Measurements from ENCODE around the gene PLA2G1B. TPM values are rescaled to one million over a fixed set of nuclear protein-coding genes. Genes with fewer than 3 reads are reported as not detected.

PLA2G1B gene
- total RNA-seq, 2 experiments from 2014 or later = not detected

- H3K27ac Mint-ChIP-seq = no peak overlapping the region
- no peak for DNase-seq
Measured at GRCh38 chr12:120353556-120354317, 26.2 kb upstream of the PLA2G1B start.

GRCh38 chr12:120353136-120353535, 25.6 kb upstream of the PLA2G1B start:
- CTCF ChIA-PET = interaction anchor here (0.9 to 3.5 kb wide), 4 partner anchors 13 to 114 kb away, joined by 3 to 26 read pairs (median 5); no protein-coding TSS in a partner anchor
- H3K9me3 Mint-ChIP-seq = no peaks in the 10 kb centered on the region
- no peak overlapping the region for H3K4me3 Mint-ChIP-seq
- no peak overlapping the region for H3K27ac Mint-ChIP-seq
- H3K27me3 Mint-ChIP-seq (ENCODE audit: low read depth) = peaks cover 4% of the 10 kb centered on the region
- no peaks in the 10 kb centered on the region for H3K36me3 Mint-ChIP-seq (ENCODE audit: low read depth)
- no peak for DNase-seq
- intact Hi-C loops (cut with micrococcal nuclease) = no loop called here
- no peaks in the 10 kb centered on the region for H3K4me1 Mint-ChIP-seq (ENCODE audit: low read depth)

More at GRCh38 chr12:120353556-120354317, 26.2 kb upstream of the PLA2G1B start:
- no peaks in the 10 kb centered on the region for H3K4me1 Mint-ChIP-seq (ENCODE audit: low read depth)
- H3K27me3 Mint-ChIP-seq (ENCODE audit: low read depth) = peaks cover 6% of the 10 kb centered on the region
- no peak overlapping the region for H3K4me3 Mint-ChIP-seq
- CTCF ChIA-PET = interaction anchor here (0.9 to 3.5 kb wide), 4 partner anchors 12 to 113 kb away, joined by 3 to 26 read pairs (median 5); no protein-coding TSS in a partner anchor
- intact Hi-C loops (cut with micrococcal nuclease) = no loop called here
- H3K9me3 Mint-ChIP-seq = no peaks in the 10 kb centered on the region
- H3K36me3 Mint-ChIP-seq (ENCODE audit: low read depth) = no peaks in the 10 kb centered on the region

DNA sequence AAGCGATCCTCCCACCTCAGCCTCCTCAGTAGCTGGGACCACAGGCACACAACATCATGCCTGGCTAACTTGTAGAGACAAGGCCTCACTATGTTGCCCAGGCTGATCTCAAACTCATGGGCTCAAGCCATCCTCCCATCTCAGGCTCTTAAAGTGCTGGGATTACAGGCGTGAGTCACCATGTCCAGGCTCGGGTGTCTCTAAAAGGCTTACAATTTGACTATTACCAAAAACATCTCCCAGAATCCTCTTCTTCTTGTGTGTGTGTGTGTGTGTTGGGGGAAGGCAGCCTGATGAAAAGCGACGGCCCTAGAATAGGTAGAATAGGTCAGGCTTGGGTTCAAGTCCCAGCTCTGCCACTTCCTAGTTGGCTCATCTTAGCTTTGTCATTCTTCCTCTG, 24.5 kb upstream of the PLA2G1B start:
- intact Hi-C loops (cut with micrococcal nuclease) = no loop called here
- no peaks in the 10 kb centered on the region for H3K9me3 Mint-ChIP-seq
- H3K27me3 Mint-ChIP-seq (ENCODE audit: low read depth) = no peaks in the 10 kb centered on the region
- H3K27ac Mint-ChIP-seq = no peak overlapping the region
- DNase-seq = no peak
- H3K4me3 Mint-ChIP-seq = no peak overlapping the region
- H3K4me1 Mint-ChIP-seq (ENCODE audit: low read depth) = no peaks in the 10 kb centered on the region
- no peaks in the 10 kb centered on the region for H3K36me3 Mint-ChIP-seq (ENCODE audit: low read depth)
- CTCF ChIA-PET = interaction anchor here (0.8 kb wide), 1 partner anchor 13 kb away, joined by 4 read pairs; no protein-coding TSS in a partner anchor

- no peaks in the 10 kb centered on the region for H3K4me1 Mint-ChIP-seq (ENCODE audit: low read depth)
- no peak overlapping the region for H3K4me3 Mint-ChIP-seq
- H3K36me3 Mint-ChIP-seq (ENCODE audit: low read depth) = no peaks in the 10 kb centered on the region
- no peaks in the 10 kb centered on the region for H3K9me3 Mint-ChIP-seq
- no peak for DNase-seq
- CTCF ChIA-PET = no interaction called here
- no peaks in the 10 kb centered on the region for H3K27me3 Mint-ChIP-seq (ENCODE audit: low read depth)
- intact Hi-C loops (cut with micrococcal nuclease) = no loop called here
- H3K27ac Mint-ChIP-seq = no peak overlapping the region
Measured at GRCh38 chr12:120350576-120351350, 23.2 kb upstream of the PLA2G1B start.

- no peak overlapping the region for H3K27ac Mint-ChIP-seq
- H3K36me3 Mint-ChIP-seq (ENCODE audit: low read depth) = no peaks in the 10 kb centered on the region
- DNase-seq = no peak
- H3K9me3 Mint-ChIP-seq = no peaks in the 10 kb centered on the region
- no peak overlapping the region for H3K4me3 Mint-ChIP-seq
- H3K27me3 Mint-ChIP-seq (ENCODE audit: low read depth) = no peaks in the 10 kb centered on the region
- CTCF ChIA-PET = interaction anchor here (1.4 kb wide), 1 partner anchor 8 kb away, joined by 3 read pairs; no protein-coding TSS in a partner anchor
- intact Hi-C loops (cut with micrococcal nuclease) = no loop called here
- H3K4me1 Mint-ChIP-seq (ENCODE audit: low read depth) = no peaks in the 10 kb centered on the region
Measured at GRCh38 chr12:120347766-120348165, 20.2 kb upstream of the PLA2G1B start.

DNA sequence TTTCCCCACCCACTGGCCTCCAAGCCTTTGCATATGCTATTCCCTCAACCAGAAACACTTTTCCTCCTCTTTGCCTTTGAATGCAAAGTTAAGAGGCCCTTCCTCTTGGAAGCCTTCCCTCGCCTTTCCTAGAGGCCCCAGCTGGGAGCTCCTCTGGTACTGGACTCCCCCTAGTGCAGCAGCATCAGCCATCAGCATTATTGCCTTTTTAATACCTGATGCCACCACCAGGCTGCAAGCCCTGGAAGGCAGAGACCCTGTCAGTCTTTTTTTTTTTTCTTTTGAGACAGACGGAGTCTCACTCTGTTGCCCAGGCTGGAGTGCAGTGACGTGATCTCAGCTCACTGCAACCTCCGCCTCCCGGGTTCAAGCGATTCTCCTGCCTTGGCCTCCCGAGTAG, 19.1 kb upstream of the PLA2G1B start:
- CTCF ChIA-PET = interaction anchor here (0.7 to 1.4 kb wide), 2 partner anchors 9 to 48 kb away, joined by 3 read pairs; no protein-coding TSS in a partner anchor

DNA sequence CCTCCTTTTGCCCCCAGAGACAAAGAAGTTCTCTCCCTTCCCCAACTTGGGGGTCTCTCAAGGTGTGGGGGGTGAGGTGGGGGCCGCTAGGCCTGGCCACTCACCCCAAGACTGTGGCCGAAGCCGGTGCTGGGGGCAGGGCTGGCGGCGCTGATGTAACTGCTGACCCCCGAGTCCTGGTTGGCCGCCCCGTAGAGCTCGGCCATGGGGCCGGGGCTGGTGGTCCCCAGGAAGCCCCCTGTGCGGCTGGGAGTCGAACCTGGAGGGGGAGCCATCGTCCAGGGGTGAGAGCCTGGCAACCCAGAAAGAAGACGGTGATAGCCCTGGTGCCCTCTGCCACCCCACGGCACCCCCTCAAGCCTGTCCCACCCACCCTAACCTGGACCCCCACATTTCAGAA, 18.5 kb upstream of the PLA2G1B start:
- no peak for DNase-seq
- no peak overlapping the region for H3K27ac Mint-ChIP-seq
- H3K36me3 Mint-ChIP-seq (ENCODE audit: low read depth) = no peaks in the 10 kb centered on the region
- no peaks in the 10 kb centered on the region for H3K4me1 Mint-ChIP-seq (ENCODE audit: low read depth)
- CTCF ChIA-PET = interaction anchor here (0.7 kb wide), 1 partner anchor 48 kb away, joined by 3 read pairs; no protein-coding TSS in a partner anchor
- intact Hi-C loops (cut with micrococcal nuclease) = no loop called here
- no peak overlapping the region for H3K4me3 Mint-ChIP-seq
- H3K27me3 Mint-ChIP-seq (ENCODE audit: low read depth) = no peaks in the 10 kb centered on the region
- no peaks in the 10 kb centered on the region for H3K9me3 Mint-ChIP-seq

More for the DNA sequence above, 19.1 kb upstream of the PLA2G1B start:
- intact Hi-C loops (cut with micrococcal nuclease) = no loop called here
- H3K9me3 Mint-ChIP-seq = no peaks in the 10 kb centered on the region
- H3K27me3 Mint-ChIP-seq (ENCODE audit: low read depth) = no peaks in the 10 kb centered on the region
- H3K36me3 Mint-ChIP-seq (ENCODE audit: low read depth) = no peaks in the 10 kb centered on the region
- H3K4me1 Mint-ChIP-seq (ENCODE audit: low read depth) = no peaks in the 10 kb centered on the region
- no peak overlapping the region for H3K4me3 Mint-ChIP-seq
- no peak overlapping the region for H3K27ac Mint-ChIP-seq
- DNase-seq = no peak

DNA sequence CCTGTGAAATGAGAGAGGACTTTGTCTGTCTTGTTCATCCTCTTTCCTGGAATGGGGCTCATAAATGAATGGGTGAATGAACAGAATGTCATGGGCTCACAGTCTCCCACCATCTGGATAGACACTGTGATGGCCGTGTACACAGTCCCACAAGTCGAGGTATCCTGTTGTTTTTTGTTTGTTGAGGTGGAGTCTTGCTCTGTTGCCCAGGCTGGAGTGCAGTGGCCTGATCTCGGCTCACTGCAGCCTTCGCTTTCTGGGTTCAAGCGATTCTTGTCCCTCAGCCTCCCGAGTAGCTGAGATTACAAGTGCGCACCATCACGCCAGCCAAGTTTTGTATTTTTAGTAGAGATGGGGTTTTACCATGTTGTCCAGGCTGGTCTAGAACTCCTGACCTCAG, 16.1 kb upstream of the PLA2G1B start:
- CTCF ChIA-PET = no interaction called here
- Mint-ChIP-seq H3K36me3 (ENCODE audit: low read depth) (no peaks in the 10 kb centered on the region), H3K9me3 (no peaks in the 10 kb centered on the region), H3K4me1 (ENCODE audit: low read depth) (no peaks in the 10 kb centered on the region), H3K4me3 (no peak overlapping the region), H3K27me3 (ENCODE audit: low read depth) (no peaks in the 10 kb centered on the region), H3K27ac (no peak overlapping the region)
- DNase-seq = no peak
- intact Hi-C loops (cut with micrococcal nuclease) = no loop called here

GRCh38 chr12:120343039-120343537, 15.5 kb upstream of the PLA2G1B start:
- H3K27me3 Mint-ChIP-seq (ENCODE audit: low read depth) = no peaks in the 10 kb centered on the region
- H3K27ac Mint-ChIP-seq = no peak overlapping the region
- H3K4me1 Mint-ChIP-seq (ENCODE audit: low read depth) = no peaks in the 10 kb centered on the region
- no peak for DNase-seq
- no peak overlapping the region for H3K4me3 Mint-ChIP-seq
- H3K36me3 Mint-ChIP-seq (ENCODE audit: low read depth) = no peaks in the 10 kb centered on the region
- CTCF ChIA-PET = no interaction called here
- intact Hi-C loops (cut with micrococcal nuclease) = no loop called here
- H3K9me3 Mint-ChIP-seq = peaks cover 3% of the 10 kb centered on the region

- intact Hi-C loops (cut with micrococcal nuclease) = no loop called here
- no peaks in the 10 kb centered on the region for H3K27me3 Mint-ChIP-seq (ENCODE audit: low read depth)
- H3K4me3 Mint-ChIP-seq = no peak overlapping the region
- H3K4me1 Mint-ChIP-seq (ENCODE audit: low read depth) = no peaks in the 10 kb centered on the region
- no peak overlapping the region for H3K27ac Mint-ChIP-seq
- no peak for DNase-seq
- H3K9me3 Mint-ChIP-seq = peaks cover 10% of the 10 kb centered on the region
- H3K36me3 Mint-ChIP-seq (ENCODE audit: low read depth) = no peaks in the 10 kb centered on the region
- CTCF ChIA-PET = no interaction called here
Measured at GRCh38 chr12:120342175-120343038, 14.8 kb upstream of the PLA2G1B start.

DNA sequence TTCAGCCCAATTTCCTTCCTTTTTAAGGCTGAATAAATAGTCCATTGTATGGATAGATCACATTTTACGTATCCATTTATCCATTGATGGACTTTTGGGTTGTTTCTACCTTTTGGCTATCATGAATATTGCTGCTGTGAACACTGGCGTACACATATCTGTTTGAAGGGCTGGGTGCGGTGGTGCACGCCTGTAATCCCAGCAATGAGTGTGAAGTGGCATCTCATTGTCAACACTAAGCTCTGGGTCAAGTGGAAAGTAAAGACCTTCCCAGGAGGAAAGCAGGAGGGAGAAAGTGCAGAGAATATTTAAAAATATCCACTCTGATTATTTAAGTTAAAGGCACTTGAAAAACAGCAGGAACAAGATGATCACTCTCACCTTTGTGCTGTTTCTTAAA, 11.7 kb upstream of the PLA2G1B start:
- peaks cover 3% of the 10 kb centered on the region for H3K4me1 Mint-ChIP-seq (ENCODE audit: low read depth)
- no peak overlapping the region for H3K4me3 Mint-ChIP-seq
- DNase-seq = no peak
- no peaks in the 10 kb centered on the region for H3K36me3 Mint-ChIP-seq (ENCODE audit: low read depth)
- peaks cover 22% of the 10 kb centered on the region for H3K9me3 Mint-ChIP-seq
- intact Hi-C loops (cut with micrococcal nuclease) = no loop called here
- H3K27me3 Mint-ChIP-seq (ENCODE audit: low read depth) = no peaks in the 10 kb centered on the region
- H3K27ac Mint-ChIP-seq = no peak overlapping the region
- CTCF ChIA-PET = interaction anchor here (1.1 kb wide), 1 partner anchor 12 kb away, joined by 4 read pairs; no protein-coding TSS in a partner anchor

GRCh38 chr12:120337730-120338129, 10.2 kb upstream of the PLA2G1B start:
- no peak for DNase-seq
- peaks cover 22% of the 10 kb centered on the region for H3K9me3 Mint-ChIP-seq
- H3K36me3 Mint-ChIP-seq (ENCODE audit: low read depth) = no peaks in the 10 kb centered on the region
- H3K27ac Mint-ChIP-seq = no peak overlapping the region
- H3K4me1 Mint-ChIP-seq (ENCODE audit: low read depth) = peaks cover 3% of the 10 kb centered on the region
- H3K27me3 Mint-ChIP-seq (ENCODE audit: low read depth) = no peaks in the 10 kb centered on the region
- intact Hi-C loops (cut with micrococcal nuclease) = no loop called here
- no peak overlapping the region for H3K4me3 Mint-ChIP-seq
- CTCF ChIA-PET = interaction anchor here (1.4 kb wide), 1 partner anchor 19 kb away, joined by 3 read pairs; no protein-coding TSS in a partner anchor

Measured in activated naive CD4-positive, alpha-beta T cell treated with anti-CD3 and anti-CD28 coated beads for 36 hours (primary cell).